OCI-LY1 (cell line): ENCODE data around the gene NDUFAF2.

ENCODE experiments used
- H2AFZ ChIP-seq: fragments of 200-600 bp; sonication (generic), shearing (Covaris generic); 2 replicates; pipeline ENCODE4 v1.6.0; 2014; ENCODE audit warnings: antibody characterized with exemption, mild to moderate bottlenecking, low read length
- H3F3A ChIP-seq: fragments of 200-600 bp; sonication (generic), shearing (Covaris generic); 2 replicates; pipeline ENCODE4 v1.6.0; 2014; ENCODE audit warnings: mild to moderate bottlenecking, antibody characterized with exemption, low read length, moderate library complexity; ENCODE audit not compliant: insufficient read depth
- H3K27ac ChIP-seq: fragments of 200-600 bp; sonication (generic); 2 replicates; pipeline ENCODE4 v1.5.1; 2014; ENCODE audit warnings: low read length, mixed run types, mild to moderate bottlenecking, low read depth; ENCODE audit not compliant: poor library complexity, severe bottlenecking
- H3K27me3 ChIP-seq: fragments of 200-600 bp; sonication (generic); 2 replicates; pipeline ENCODE4 v1.6.0; 2014; ENCODE audit warnings: antibody characterized with exemption, mild to moderate bottlenecking, low read length, moderate library complexity; ENCODE audit not compliant: insufficient read depth
- H3K36me3 ChIP-seq: fragments of 200-600 bp; sonication (generic); 2 replicates; pipeline ENCODE4 v1.6.1; 2014; ENCODE audit warnings: mild to moderate bottlenecking, antibody characterized with exemption, low read length, moderate library complexity, mixed read lengths; ENCODE audit not compliant: insufficient read depth
- H3K4me1 ChIP-seq: fragments of 200-600 bp; sonication (generic); 2 replicates; pipeline ENCODE4 v1.5.1; 2014; ENCODE audit warnings: mild to moderate bottlenecking, low read length, moderate library complexity; ENCODE audit not compliant: insufficient read depth, severe bottlenecking
- H3K4me2 ChIP-seq: fragments of 200-600 bp; sonication (generic), shearing (Covaris generic); 2 replicates; pipeline ENCODE4 v1.6.1; 2014; ENCODE audit warnings: low read length
- H3K4me3 ChIP-seq: fragments of 200-600 bp; sonication (generic); 2 replicates; pipeline ENCODE4 v1.5.1; 2014; ENCODE audit warnings: low read length, low read depth, mild to moderate bottlenecking, mixed read lengths; ENCODE audit not compliant: poor library complexity, severe bottlenecking
- H3K79me2 ChIP-seq: fragments of 200-600 bp; shearing (Covaris generic); 2 replicates; pipeline ENCODE4 v1.6.1; 2016; ENCODE audit warnings: mixed run types, low read length, mixed read lengths; ENCODE audit not compliant: insufficient read depth
- H3K9ac ChIP-seq: fragments of 200-600 bp; sonication (generic), shearing (Covaris generic); 2 replicates; pipeline ENCODE4 v1.6.1; 2014; ENCODE audit warnings: mild to moderate bottlenecking, low read length, mixed read lengths
- H3K9me2 ChIP-seq: fragments of 200-600 bp; sonication (generic), shearing (Covaris generic); 2 replicates; pipeline ENCODE4 v1.6.1; 2014; ENCODE audit warnings: low read depth, mild to moderate bottlenecking, low read length, mixed read lengths
- H3K9me3 ChIP-seq: fragments of 200-600 bp; shearing (Covaris generic); 2 replicates; pipeline ENCODE4 v1.6.1; 2014; ENCODE audit warnings: low read length, mixed read lengths
- H4K20me1 ChIP-seq: fragments of 200-600 bp; sonication (generic), shearing (Covaris generic); 2 replicates; pipeline ENCODE4 v1.6.0; 2016; ENCODE audit warnings: mild to moderate bottlenecking, low read length; ENCODE audit not compliant: insufficient read depth
- EZH2 ChIP-seq: fragments of 200-600 bp; sonication (generic), shearing (Covaris generic); IDR thresholded peaks from 2 replicates; pipeline ENCODE4 v1.8.0; 2017; ENCODE audit warnings: borderline replicate concordance, mixed run types, mild to moderate bottlenecking, antibody characterized with exemption, low read length, moderate library complexity, mixed read lengths
- TF ChIP-seq, protein P1 (sequence below): fragments of 200-600 bp; sonication (generic), shearing (Covaris generic); IDR thresholded peaks from 2 replicates; pipeline ENCODE4 v1.5.1; 2017; ENCODE audit warnings: mild to moderate bottlenecking, antibody characterized with exemption, low read length, moderate library complexity, mixed read lengths

The NDUFAF2 gene

DNA sequence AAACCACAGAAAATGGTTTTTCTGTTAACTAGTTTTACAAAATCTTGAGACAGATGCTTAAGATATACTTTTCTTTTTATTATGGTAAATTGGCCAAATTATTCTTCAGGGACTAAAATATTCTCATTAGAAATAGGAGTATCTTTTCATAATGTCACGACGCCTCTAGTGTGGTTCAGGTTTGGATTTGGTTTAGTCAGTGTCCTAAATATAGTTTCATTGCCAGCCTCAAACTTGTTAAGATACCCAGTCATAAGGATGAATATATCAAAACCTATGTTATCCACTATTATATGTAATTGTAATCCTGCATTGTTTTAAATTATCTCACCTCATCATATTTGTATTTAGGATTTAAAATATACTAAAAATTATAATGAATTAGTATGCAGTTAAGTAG lies 13.7 kb downstream of the NDUFAF2 start:
- no peaks in the 10 kb centered on the region for H3F3A ChIP-seq
- no peaks in the 10 kb centered on the region for H4K20me1 ChIP-seq
- H3K4me1 ChIP-seq: peaks cover 11% of the 10 kb centered on the region
- H3K4me3 ChIP-seq: no peak overlapping the region
- H3K27ac ChIP-seq: no peak overlapping the region
- H3K9me3 ChIP-seq: peaks cover 12% of the 10 kb centered on the region; the same call in 1 of the 2 replicates
- no peaks in the 10 kb centered on the region for H3K9me2 ChIP-seq
- TF ChIP-seq EZH2: no peak
- TF ChIP-seq, protein P1, sequence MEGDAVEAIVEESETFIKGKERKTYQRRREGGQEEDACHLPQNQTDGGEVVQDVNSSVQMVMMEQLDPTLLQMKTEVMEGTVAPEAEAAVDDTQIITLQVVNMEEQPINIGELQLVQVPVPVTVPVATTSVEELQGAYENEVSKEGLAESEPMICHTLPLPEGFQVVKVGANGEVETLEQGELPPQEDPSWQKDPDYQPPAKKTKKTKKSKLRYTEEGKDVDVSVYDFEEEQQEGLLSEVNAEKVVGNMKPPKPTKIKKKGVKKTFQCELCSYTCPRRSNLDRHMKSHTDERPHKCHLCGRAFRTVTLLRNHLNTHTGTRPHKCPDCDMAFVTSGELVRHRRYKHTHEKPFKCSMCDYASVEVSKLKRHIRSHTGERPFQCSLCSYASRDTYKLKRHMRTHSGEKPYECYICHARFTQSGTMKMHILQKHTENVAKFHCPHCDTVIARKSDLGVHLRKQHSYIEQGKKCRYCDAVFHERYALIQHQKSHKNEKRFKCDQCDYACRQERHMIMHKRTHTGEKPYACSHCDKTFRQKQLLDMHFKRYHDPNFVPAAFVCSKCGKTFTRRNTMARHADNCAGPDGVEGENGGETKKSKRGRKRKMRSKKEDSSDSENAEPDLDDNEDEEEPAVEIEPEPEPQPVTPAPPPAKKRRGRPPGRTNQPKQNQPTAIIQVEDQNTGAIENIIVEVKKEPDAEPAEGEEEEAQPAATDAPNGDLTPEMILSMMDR: no peak
- no peaks in the 10 kb centered on the region for H3K36me3 ChIP-seq
- H2AFZ ChIP-seq: no peak overlapping the region
- peaks cover 6% of the 10 kb centered on the region; the same call in 1 of the 2 replicates for H3K79me2 ChIP-seq
- H3K4me2 ChIP-seq: no peak overlapping the region
- H3K27me3 ChIP-seq: no peaks in the 10 kb centered on the region
- H3K9ac ChIP-seq: no peak overlapping the region

DNA sequence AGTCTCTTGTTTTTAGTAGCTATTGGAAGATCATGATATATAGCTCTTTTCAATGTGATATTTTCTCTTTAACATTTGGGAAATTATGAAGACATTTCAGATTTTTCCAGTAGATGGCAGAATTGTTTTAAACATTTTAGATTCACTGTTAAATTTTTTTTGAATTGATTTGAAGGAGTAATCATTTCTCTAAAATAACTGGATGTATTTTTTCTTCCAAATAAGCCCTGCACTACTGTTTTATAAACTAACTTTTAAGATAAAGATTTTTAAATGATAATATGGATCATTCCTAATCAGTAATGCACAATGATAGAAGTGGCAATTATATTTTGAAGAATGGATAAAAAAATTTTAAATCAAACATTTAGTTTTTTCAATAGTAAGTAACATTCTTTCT lies 14.2 kb downstream of the NDUFAF2 start:
- Histone ChIP-seq H3K4me3 (no peak overlapping the region), H3K9me3 (peaks cover 8% of the 10 kb centered on the region; the same call in 1 of the 2 replicates), H4K20me1 (no peaks in the 10 kb centered on the region), H3F3A (no peaks in the 10 kb centered on the region), H3K9ac (no peak overlapping the region), H3K79me2 (peaks cover 6% of the 10 kb centered on the region; the same call in 1 of the 2 replicates), H3K4me1 (peaks cover 11% of the 10 kb centered on the region), H3K36me3 (no peaks in the 10 kb centered on the region), H3K4me2 (no peak overlapping the region), H3K27ac (no peak overlapping the region), H3K9me2 (no peaks in the 10 kb centered on the region), H2AFZ (no peak overlapping the region), H3K27me3 (no peaks in the 10 kb centered on the region)
- no peak for TF ChIP-seq EZH2
- TF ChIP-seq, protein P1: peak; percentile 43

DNA sequence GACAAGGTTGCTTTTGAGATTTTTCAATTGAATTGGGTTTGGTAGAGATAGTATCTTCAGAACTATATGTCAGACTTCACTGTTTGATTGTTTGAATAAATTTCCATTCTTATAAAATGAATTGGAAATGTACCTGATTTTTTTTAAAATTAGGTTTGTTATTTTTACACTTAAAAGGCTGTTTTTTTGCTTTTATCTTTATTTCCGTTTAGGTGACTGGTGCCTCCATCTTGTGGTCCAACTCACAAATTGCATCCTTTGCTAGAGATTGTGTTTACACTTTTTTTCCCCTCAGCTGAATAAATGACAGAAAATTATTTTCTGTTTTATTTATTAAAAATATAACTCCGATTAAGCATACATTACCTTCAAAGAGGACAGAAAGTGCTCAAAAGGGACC lies 15.6 kb downstream of the NDUFAF2 start:
- H3K36me3 ChIP-seq: no peaks in the 10 kb centered on the region
- no peak overlapping the region for H2AFZ ChIP-seq
- H3K79me2 ChIP-seq: no peaks in the 10 kb centered on the region
- no peak overlapping the region for H3K9ac ChIP-seq
- no peak overlapping the region for H3K27ac ChIP-seq
- H3K27me3 ChIP-seq: no peaks in the 10 kb centered on the region
- H3F3A ChIP-seq: no peaks in the 10 kb centered on the region
- H3K4me3 ChIP-seq: no peak overlapping the region
- H3K9me3 ChIP-seq: no peaks in the 10 kb centered on the region
- no peak for TF ChIP-seq EZH2
- TF ChIP-seq, protein P1: peak; percentile 73
- no peaks in the 10 kb centered on the region for H4K20me1 ChIP-seq
- no peaks in the 10 kb centered on the region for H3K9me2 ChIP-seq
- H3K4me2 ChIP-seq: no peak overlapping the region
- peaks cover 11% of the 10 kb centered on the region for H3K4me1 ChIP-seq
